BE2C (cell line): ENCODE measurements around the gene SDF2L1.
"Not testable (repeated sequence)": the region's sequence is repeated elsewhere in the genome, so short reads cannot be mapped to it uniquely, and the experiment has no call there.

Experiments
- DNase-seq: peaks from one replicate; pipeline ENCODE4 v3.0.0-alpha.2; 2020
- H3K27me3 ChIP-seq: fragments of 250-450 bp; sonication (Bioruptor Pico); 2 replicates; pipeline ENCODE4 v1.5.1; 2020; ENCODE audit warnings: mild to moderate bottlenecking
- H3K36me3 ChIP-seq: fragments of 250-450 bp; sonication (Bioruptor Pico); 2 replicates; pipeline ENCODE4 v1.5.1; 2020; ENCODE audit warnings: mild to moderate bottlenecking
- H3K4me1 ChIP-seq: fragments of 250-450 bp; sonication (Bioruptor Pico); 2 replicates; pipeline ENCODE4 v1.5.1; 2020
- H3K4me3 ChIP-seq: 2 replicates; pipeline ENCODE4 v1.5.1; 2011; ENCODE audit warnings: low read depth, low read length
- H3K9me3 ChIP-seq: fragments of 250-450 bp; sonication (Bioruptor Pico); 2 replicates; pipeline ENCODE4 v1.5.1; 2020
- TF ChIP-seq, protein P1 (sequence below): IDR thresholded peaks from 2 replicates; pipeline ENCODE4 v1.5.1; 2012; ENCODE audit warnings: mild to moderate bottlenecking, low read depth, low read length

The SDF2L1 gene

DNA sequence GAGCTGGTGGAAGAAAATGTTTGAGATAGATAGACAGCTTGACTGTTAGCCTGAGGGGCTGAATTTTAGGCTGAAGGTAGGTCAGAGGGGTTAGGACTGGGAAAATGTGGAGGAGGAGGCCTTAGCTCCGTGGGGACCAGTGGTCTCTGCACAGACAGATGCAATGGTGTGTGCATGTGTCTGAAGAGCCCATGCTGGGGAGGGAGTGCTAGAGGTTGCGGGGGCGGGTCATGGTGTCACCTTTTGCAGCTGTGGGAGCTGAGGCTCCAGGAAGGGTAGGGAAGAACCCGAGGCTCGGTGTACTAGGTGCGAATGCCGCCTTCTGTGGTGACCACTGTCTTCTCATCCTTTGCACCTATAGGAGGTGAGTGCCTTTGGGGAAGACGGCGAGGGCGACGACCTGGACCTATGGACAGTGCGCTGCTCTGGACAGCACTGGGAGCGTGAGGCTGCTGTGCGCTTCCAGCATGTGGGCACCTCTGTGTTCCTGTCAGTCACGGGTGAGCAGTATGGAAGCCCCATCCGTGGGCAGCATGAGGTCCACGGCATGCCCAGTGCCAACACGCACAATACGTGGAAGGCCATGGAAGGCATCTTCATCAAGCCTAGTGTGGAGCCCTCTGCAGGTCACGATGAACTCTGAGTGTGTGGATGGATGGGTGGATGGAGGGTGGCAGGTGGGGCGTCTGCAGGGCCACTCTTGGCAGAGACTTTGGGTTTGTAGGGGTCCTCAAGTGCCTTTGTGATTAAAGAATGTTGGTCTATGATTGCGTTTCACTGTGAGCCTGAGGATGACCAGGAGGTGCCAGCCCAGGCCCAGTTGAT lies 1.6 kb downstream of the SDF2L1 start:
- TF ChIP-seq, protein P1, sequence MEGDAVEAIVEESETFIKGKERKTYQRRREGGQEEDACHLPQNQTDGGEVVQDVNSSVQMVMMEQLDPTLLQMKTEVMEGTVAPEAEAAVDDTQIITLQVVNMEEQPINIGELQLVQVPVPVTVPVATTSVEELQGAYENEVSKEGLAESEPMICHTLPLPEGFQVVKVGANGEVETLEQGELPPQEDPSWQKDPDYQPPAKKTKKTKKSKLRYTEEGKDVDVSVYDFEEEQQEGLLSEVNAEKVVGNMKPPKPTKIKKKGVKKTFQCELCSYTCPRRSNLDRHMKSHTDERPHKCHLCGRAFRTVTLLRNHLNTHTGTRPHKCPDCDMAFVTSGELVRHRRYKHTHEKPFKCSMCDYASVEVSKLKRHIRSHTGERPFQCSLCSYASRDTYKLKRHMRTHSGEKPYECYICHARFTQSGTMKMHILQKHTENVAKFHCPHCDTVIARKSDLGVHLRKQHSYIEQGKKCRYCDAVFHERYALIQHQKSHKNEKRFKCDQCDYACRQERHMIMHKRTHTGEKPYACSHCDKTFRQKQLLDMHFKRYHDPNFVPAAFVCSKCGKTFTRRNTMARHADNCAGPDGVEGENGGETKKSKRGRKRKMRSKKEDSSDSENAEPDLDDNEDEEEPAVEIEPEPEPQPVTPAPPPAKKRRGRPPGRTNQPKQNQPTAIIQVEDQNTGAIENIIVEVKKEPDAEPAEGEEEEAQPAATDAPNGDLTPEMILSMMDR = peak; percentile 20; the same call in 1 of the 2 replicates
- H3K36me3 ChIP-seq = peaks cover 8% of the 10 kb centered on the region; the same call in 1 of the 2 replicates
- H3K4me1 ChIP-seq = no peaks in the 10 kb centered on the region
- DNase-seq = no peak
- no peaks in the 10 kb centered on the region for H3K27me3 ChIP-seq
- peak overlapping the region; percentile 77 for H3K4me3 ChIP-seq
- H3K9me3 ChIP-seq = no peaks in the 10 kb centered on the region

DNA sequence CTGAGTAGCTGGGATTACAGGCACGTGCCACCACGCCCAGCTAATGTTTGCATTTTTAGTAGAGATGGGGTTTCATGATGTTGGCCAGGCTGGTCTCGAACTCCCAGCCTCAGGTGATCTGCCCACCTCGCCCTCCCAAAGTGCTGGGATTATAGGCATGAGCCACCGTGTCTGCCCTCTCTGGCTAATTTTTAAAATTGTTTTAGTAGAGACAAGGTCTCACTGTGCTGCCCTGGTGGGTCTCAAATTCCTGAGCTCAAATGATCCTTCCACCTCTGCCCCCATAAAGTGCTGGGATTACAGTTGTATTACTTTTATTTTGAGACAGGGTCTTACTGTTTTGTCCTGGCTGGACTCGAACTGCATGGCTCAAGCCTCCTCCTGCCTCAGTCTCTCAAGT lies 3.4 kb downstream of the SDF2L1 start:
- not testable (repeated sequence) for H3K36me3 ChIP-seq, H3K9me3 ChIP-seq, H3K4me1 ChIP-seq, H3K4me3 ChIP-seq, DNase-seq, H3K27me3 ChIP-seq

DNA sequence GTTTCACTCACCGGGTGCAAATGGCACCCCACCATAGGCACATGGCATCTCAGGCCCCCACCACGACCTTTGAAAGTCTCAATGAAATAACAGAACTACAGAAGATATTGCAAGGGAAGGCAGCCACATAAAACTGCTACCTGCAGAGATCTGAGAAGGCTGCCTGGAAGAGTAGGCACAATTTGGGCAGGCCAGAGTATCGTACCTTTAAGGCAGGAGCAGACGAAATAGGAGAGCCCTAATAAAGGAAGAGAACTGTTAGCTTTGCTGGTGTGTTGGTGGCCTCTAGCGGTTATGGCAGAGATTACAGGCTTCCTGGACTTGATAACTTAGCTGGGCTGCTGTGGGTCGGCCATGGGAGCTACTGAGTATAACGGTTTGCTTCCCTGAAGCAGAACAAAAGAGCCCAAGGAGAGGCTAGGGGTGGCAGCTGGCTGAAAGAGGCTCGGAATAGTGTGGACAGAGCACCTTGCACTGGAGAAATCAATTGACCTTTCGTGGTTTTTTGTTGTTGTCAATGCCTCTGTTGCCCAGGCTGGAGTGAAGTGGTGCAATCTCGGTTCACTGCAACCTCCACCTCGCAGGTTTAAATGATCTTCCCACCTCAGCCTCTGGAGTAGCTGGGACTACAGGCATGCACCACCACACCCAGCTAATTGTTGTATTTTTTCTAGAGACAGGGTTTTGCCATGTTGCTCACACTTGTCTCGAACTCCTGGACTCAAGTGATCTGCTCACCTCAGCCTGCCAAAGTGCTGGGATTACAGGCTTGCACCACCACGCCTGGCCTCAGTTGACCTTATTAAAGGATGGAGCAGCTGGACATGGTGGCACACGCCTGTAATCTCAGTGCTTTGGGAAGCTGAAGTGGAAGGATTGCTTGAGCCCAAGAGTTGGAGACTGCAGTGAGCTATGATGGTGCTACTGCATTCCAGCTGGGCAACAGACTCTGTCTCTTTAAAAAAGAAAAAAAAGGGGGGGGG lies 4.8 kb downstream of the SDF2L1 start:
- TF ChIP-seq, protein P1 = peak; percentile 94
- peak; percentile 80 for DNase-seq
- H3K4me3 ChIP-seq = no peak overlapping the region
- H3K36me3 ChIP-seq = peaks cover 8% of the 10 kb centered on the region; the same call in 1 of the 2 replicates
- H3K27me3 ChIP-seq = no peaks in the 10 kb centered on the region
- no peaks in the 10 kb centered on the region for H3K9me3 ChIP-seq
- no peaks in the 10 kb centered on the region for H3K4me1 ChIP-seq

DNA sequence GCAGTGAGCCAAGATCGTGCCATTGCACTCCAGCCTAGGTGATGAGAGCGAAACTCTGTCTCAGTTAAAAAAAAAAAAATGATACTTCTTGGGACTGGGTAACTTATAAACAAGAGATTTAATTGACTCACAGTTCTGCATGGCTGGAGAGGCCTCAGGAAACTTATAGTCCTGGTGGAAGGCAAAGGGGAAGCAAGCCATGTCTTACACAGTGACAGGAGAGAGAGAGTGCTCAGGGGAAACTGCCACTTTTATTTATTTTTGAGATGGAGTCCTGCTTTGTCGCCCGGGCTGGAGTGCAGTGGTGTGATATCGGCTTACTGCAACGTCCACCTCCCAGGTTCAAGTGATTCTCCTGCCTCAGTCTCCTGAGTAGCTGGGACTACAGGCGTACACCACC lies 8.2 kb downstream of the SDF2L1 start:
- Histone ChIP-seq H3K4me3 (no peak overlapping the region), H3K4me1 (no peaks in the 10 kb centered on the region), H3K36me3 (peaks cover 20% of the 10 kb centered on the region), H3K9me3 (no peaks in the 10 kb centered on the region), H3K27me3 (no peaks in the 10 kb centered on the region)
- TF ChIP-seq, protein P1 = no peak
- DNase-seq = no peak

DNA sequence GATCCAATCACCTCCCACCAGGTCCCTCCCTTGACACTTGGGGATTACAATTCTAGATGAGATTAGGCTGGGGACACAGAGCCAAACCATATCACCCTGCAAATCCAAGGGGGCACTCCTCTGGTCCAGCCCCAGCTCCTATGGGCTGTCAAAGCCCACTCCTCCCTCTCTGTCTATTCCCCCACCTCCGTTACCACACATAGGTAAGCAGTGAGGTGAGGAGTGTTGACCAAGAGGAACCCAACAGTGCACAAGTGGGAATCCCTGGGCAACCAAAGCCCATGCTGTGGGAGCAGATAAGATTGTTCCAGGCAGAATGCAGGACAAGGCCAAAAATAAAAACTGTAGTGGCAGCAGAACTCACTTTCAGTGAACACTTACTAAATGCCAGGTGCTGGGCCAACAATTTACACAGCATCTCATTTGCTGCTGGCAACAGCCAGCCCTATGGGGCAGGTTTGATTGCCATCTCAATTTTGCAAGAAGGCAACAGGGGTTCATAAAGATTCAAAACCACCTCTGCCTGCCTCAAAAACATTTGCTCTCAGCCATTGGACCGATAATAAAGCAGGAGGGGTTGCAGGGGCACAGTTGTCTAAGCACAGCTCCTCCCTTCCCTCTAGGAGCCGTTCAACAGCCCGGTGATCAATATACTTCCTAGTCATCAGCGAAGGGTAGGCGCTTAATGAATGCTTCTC lies 8.9 kb downstream of the SDF2L1 start:
- Histone ChIP-seq H3K27me3 (no peaks in the 10 kb centered on the region), H3K4me1 (no peaks in the 10 kb centered on the region), H3K4me3 (peak overlapping the region; percentile 90), H3K9me3 (no peaks in the 10 kb centered on the region), H3K36me3 (peaks cover 20% of the 10 kb centered on the region)
- TF ChIP-seq, protein P1 = no peak
- DNase-seq = no peak

DNA sequence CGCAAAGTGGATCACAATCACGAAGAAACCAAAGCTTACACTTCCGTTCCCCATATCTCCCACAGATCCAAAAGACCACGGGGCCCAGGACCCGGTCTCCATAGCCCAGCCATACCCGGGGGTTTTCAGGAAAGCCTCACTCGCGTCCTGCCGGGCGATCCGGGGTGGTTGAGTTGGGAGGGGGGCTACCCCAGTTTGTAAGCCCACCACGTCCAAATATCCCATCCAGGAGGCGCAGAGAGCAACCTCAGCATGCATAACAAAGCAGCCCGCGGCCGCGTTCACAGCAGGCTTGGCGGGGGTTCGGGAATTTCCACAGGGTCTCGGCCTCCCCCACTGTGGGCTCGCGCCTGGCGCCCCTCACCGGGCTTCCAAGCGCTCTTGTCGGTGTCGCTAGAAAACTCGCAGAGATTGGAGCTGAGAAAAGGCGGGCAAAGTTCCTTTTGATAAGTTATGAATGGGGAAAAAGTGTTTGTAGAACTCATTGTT lies 9.5 kb downstream of the SDF2L1 start:
- H3K4me1 ChIP-seq = no peaks in the 10 kb centered on the region
- peaks cover 20% of the 10 kb centered on the region for H3K36me3 ChIP-seq
- TF ChIP-seq, protein P1 = no peak
- peak overlapping the region; percentile 90 for H3K4me3 ChIP-seq
- H3K9me3 ChIP-seq = no peaks in the 10 kb centered on the region
- DNase-seq = no peak
- no peaks in the 10 kb centered on the region for H3K27me3 ChIP-seq
